Karpas-422 (cell line): ENCODE measurements around the gene AMZ1. TPM values are rescaled to one million over a fixed set of nuclear protein-coding genes. Genes with fewer than 3 reads are reported as not detected.
"Not testable (repeated sequence)": the region's sequence is repeated elsewhere in the genome, so short reads cannot be mapped to it uniquely, and the experiment has no call there.

Experiments used
- DNase-seq: peaks from one replicate; pipeline ENCODE4 v3.0.0-alpha.2; 2015
- H2AFZ ChIP-seq: fragments of 200-600 bp; sonication (generic); 2 replicates; pipeline ENCODE4 v1.6.1; 2014; ENCODE audit warnings: antibody characterized with exemption, low read length, mixed read lengths
- H3K27ac ChIP-seq: fragments of 200-600 bp; sonication (generic); 2 replicates; pipeline ENCODE4 v1.5.1; 2014; ENCODE audit warnings: mild to moderate bottlenecking, low read length, moderate library complexity
- H3K27me3 ChIP-seq: fragments of 200-600 bp; sonication (generic); 2 replicates; pipeline ENCODE4 v1.6.1; 2014; ENCODE audit warnings: low read length, mixed read lengths
- H3K36me3 ChIP-seq: fragments of 200-600 bp; sonication (generic); 2 replicates; pipeline ENCODE4 v1.6.1; 2014; ENCODE audit warnings: low read length, mixed read lengths; ENCODE audit not compliant: insufficient read depth
- H3K4me1 ChIP-seq: fragments of 200-600 bp; sonication (generic); 2 replicates; pipeline ENCODE4 v1.6.1; 2014; ENCODE audit warnings: mild to moderate bottlenecking, low read length, mixed read lengths
- H3K4me2 ChIP-seq: fragments of 200-600 bp; sonication (generic); 2 replicates; pipeline ENCODE4 v1.6.1; 2014; ENCODE audit warnings: low read length, low read depth, mild to moderate bottlenecking; ENCODE audit not compliant: poor library complexity, severe bottlenecking
- H3K4me3 ChIP-seq: fragments of 200-600 bp; sonication (generic); 2 replicates; pipeline ENCODE4 v1.5.1; 2014; ENCODE audit warnings: mild to moderate bottlenecking, antibody characterized with exemption, low read length, mixed read lengths
- H3K79me2 ChIP-seq: fragments of 200-600 bp; sonication (generic); 2 replicates; pipeline ENCODE4 v1.6.1; 2014; ENCODE audit warnings: mild to moderate bottlenecking, low read length, mixed read lengths
- H3K9ac ChIP-seq: fragments of 200-600 bp; sonication (generic); 2 replicates; pipeline ENCODE4 v1.6.0; 2014; ENCODE audit warnings: low read length
- H3K9me2 ChIP-seq: fragments of 200-600 bp; sonication (generic), shearing (Covaris generic); replicated peaks from 2 replicates; pipeline ENCODE4 v1.6.0; 2014; ENCODE audit warnings: mild to moderate bottlenecking, low read length, moderate library complexity; ENCODE audit not compliant: insufficient read depth
- H3K9me3 ChIP-seq: fragments of 300-700, 200-600 bp; sonication (generic); 2 replicates; pipeline ENCODE4 v1.6.1; 2014; ENCODE audit warnings: low read length, mixed read lengths
- H4K20me1 ChIP-seq: fragments of 200-600 bp; sonication (generic); 2 replicates; pipeline ENCODE4 v1.6.1; 2014; ENCODE audit warnings: mild to moderate bottlenecking, antibody characterized with exemption, low read length, low read depth; ENCODE audit not compliant: insufficient read depth
- total RNA-seq: library from RNA; depleted of rRNA; stranded (reverse); fragments of >200 nt; shearing (Covaris generic); gene quantifications from 2 replicates; pipeline ENCODE4 v1.2.3, GENCODE V29; 2014; ENCODE audit warnings: low replicate concordance

Gene AMZ1
- total RNA-seq, 1 experiment from 2014 or later, result not detected

- H3K4me3 ChIP-seq, result no peak overlapping the region
- DNase-seq, result peak; percentile 36
- no peaks in the 10 kb centered on the region for H3K9me3 ChIP-seq
- no peak overlapping the region for H3K9ac ChIP-seq
- H4K20me1 ChIP-seq, result no peaks in the 10 kb centered on the region; the same call in 1 of the 2 replicates
- H2AFZ ChIP-seq, result no peak overlapping the region
- no peaks in the 10 kb centered on the region for H3K36me3 ChIP-seq
- no peak overlapping the region for H3K27ac ChIP-seq
- no peaks in the 10 kb centered on the region for H3K79me2 ChIP-seq
- H3K9me2 ChIP-seq, result no peaks in the 10 kb centered on the region
- H3K4me2 ChIP-seq, result no peak overlapping the region
- H3K4me1 ChIP-seq, result no peaks in the 10 kb centered on the region
- no peaks in the 10 kb centered on the region for H3K27me3 ChIP-seq
These were observed 45.1 kb downstream of the AMZ1 start for GRCh38 chr7:2732959-2733584.

GRCh38 chr7:2734084-2734686 is 46.2 kb downstream of the AMZ1 start:
- Histone ChIP-seq H3K9me3 (no peaks in the 10 kb centered on the region), H3K4me2 (no peak overlapping the region), H3K79me2 (no peaks in the 10 kb centered on the region), H3K9ac (no peak overlapping the region), H4K20me1 (no peaks in the 10 kb centered on the region; the same call in 1 of the 2 replicates), H3K4me3 (no peak overlapping the region), H2AFZ (no peak overlapping the region), H3K9me2 (no peaks in the 10 kb centered on the region), H3K27ac (no peak overlapping the region), H3K36me3 (no peaks in the 10 kb centered on the region), H3K27me3 (no peaks in the 10 kb centered on the region), H3K4me1 (no peaks in the 10 kb centered on the region)
- peak; percentile 6 for DNase-seq

GRCh38 chr7:2734751-2735571 is 47.0 kb downstream of the AMZ1 start:
- Histone ChIP-seq H3K9ac (no peak overlapping the region), H3K4me2 (no peak overlapping the region), H4K20me1 (no peaks in the 10 kb centered on the region; the same call in 1 of the 2 replicates), H3K27me3 (no peaks in the 10 kb centered on the region), H3K9me2 (no peaks in the 10 kb centered on the region), H3K9me3 (no peaks in the 10 kb centered on the region), H3K36me3 (no peaks in the 10 kb centered on the region), H3K4me1 (no peaks in the 10 kb centered on the region), H3K4me3 (no peak overlapping the region), H3K27ac (no peak overlapping the region), H3K79me2 (no peaks in the 10 kb centered on the region), H2AFZ (no peak overlapping the region)
- peak; percentile 36 for DNase-seq

DNA sequence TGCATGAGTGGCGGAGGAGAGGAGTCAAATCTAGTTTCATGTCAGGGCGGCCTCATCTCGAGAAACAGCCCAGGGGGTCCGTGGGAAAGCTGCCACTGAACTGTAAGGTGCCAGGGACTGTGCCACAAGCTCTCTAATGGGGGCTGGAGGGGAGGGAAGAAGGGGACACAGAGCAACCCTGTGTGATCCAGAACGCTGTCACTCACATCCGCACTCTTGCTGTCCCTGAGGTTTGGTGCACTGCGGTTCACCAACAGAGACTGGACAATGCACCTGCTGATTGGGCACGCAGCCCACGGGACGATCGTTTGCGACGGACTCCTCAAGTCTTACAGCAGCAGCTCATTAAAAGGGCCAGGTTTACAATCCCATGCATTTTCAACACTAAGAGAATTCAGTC is 47.7 kb downstream of the AMZ1 start:
- Histone ChIP-seq H3K9ac (no peak overlapping the region), H3K4me1 (no peaks in the 10 kb centered on the region), H3K27me3 (no peaks in the 10 kb centered on the region), H3K9me2 (no peaks in the 10 kb centered on the region), H3K79me2 (no peaks in the 10 kb centered on the region), H3K36me3 (no peaks in the 10 kb centered on the region), H3K27ac (no peak overlapping the region), H2AFZ (no peak overlapping the region), H3K9me3 (no peaks in the 10 kb centered on the region), H3K4me2 (no peak overlapping the region), H3K4me3 (no peak overlapping the region), H4K20me1 (no peaks in the 10 kb centered on the region; the same call in 1 of the 2 replicates)
- DNase-seq, result peak; percentile 4

- H3K27ac ChIP-seq, result no peak overlapping the region
These were observed 48.5 kb downstream of the AMZ1 start for GRCh38 chr7:2736411-2736914.

DNA sequence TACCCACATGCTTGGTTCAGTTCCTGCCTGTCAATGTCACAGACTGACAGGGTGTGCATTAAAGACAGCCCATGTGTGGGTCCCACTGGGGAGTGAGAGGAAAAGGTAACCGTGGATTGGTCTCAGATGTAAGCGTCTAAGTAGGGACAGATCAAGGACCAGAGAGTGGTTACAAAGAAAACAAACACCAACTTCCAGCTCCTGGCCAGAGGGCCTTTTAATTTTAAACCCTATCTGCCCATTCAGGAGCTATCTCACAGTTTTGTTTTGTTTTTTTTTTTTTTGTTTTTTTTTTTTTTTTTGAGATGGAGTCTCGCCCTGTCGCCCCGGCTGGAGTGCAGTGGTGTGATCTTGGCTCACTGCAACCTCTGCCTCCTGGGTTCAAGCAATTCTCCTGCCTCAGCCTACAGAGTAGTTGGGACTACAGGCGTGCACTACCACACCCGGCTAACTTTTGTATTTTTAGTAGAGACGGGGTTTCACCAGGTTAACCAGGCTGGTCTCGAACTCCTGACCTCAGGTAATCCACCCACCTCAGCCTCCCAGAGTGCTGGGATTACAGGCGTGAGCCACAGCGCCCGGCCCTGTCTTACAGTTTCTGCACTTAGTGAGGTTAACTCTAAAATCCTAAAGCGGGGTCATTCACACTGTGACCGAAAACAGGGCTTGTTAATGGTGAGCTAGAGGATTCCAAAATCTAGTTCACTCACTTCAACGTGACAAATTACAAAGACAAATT is 49.2 kb downstream of the AMZ1 start:
- H3K4me2 ChIP-seq, H3K79me2 ChIP-seq: not testable (repeated sequence)

More at GRCh38 chr7:2736411-2736914, 48.5 kb downstream of the AMZ1 start:
- Histone ChIP-seq H2AFZ (no peak overlapping the region), H3K9me3 (no peaks in the 10 kb centered on the region), H3K4me1 (no peaks in the 10 kb centered on the region), H3K79me2 (no peaks in the 10 kb centered on the region), H3K9ac (no peak overlapping the region), H4K20me1 (no peaks in the 10 kb centered on the region; the same call in 1 of the 2 replicates), H3K4me3 (no peak overlapping the region), H3K36me3 (no peaks in the 10 kb centered on the region), H3K4me2 (no peak overlapping the region), H3K27me3 (no peaks in the 10 kb centered on the region), H3K9me2 (no peaks in the 10 kb centered on the region)
- DNase-seq, result peak; percentile 37

GRCh38 chr7:2737771-2738540 is 50.0 kb downstream of the AMZ1 start:
- H3K27ac ChIP-seq, result no peak overlapping the region
- no peaks in the 10 kb centered on the region for H3K36me3 ChIP-seq
- H3K4me3 ChIP-seq, result no peak overlapping the region
- H3K9me2 ChIP-seq, result no peaks in the 10 kb centered on the region
- H3K9me3 ChIP-seq, result no peaks in the 10 kb centered on the region
- no peaks in the 10 kb centered on the region for H3K27me3 ChIP-seq
- H2AFZ ChIP-seq, result no peak overlapping the region
- H4K20me1 ChIP-seq, result no peaks in the 10 kb centered on the region; the same call in 1 of the 2 replicates
- H3K9ac ChIP-seq, result no peak overlapping the region
- no peaks in the 10 kb centered on the region for H3K4me1 ChIP-seq
- H3K4me2 ChIP-seq, result no peak overlapping the region
- peak; percentile 11 for DNase-seq
- H3K79me2 ChIP-seq, result no peaks in the 10 kb centered on the region

More for the DNA sequence above, 49.2 kb downstream of the AMZ1 start:
- not testable (repeated sequence) for H3K9me3 ChIP-seq, H3K9ac ChIP-seq, H3K4me3 ChIP-seq, DNase-seq, H2AFZ ChIP-seq, H3K36me3 ChIP-seq, H3K27ac ChIP-seq, H3K4me1 ChIP-seq, H3K27me3 ChIP-seq, H4K20me1 ChIP-seq, H3K9me2 ChIP-seq
